ENCODE measurements around the gene NDUFA11.

The NDUFA11 gene

DNA sequence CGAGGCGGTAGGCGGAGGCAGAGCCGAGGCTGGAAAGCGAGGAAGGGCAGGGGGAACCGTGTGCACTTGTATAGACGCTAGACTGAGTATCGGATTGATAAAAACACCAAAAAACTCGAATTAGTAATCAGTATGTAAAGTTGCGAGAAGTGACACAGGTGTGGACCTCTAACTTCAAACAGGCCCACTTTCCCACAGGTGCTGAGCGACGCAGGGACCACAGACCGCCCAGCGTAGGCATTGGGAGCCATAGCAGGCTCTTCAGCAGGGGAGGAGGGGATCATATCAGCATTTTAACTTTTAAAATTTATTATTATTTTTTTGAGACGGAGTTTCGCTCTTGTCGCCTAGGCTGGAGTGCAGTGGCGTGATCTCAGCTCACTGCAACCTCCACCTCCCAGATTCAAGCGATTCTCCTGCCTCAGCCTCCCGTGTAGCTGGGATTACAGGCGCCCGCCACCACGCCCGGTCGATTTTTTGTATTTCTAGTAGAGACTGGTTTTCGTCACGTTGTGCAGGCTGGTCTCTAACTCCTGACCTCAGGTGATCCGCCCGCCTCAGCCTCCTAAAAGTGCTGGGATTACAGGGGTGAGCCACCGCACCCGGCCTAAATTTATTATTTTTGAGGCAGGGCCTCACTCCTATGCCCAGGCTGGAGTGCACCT lies 1.7 kb upstream of the NDUFA11 start:
- DNase-seq: no peak

DNA sequence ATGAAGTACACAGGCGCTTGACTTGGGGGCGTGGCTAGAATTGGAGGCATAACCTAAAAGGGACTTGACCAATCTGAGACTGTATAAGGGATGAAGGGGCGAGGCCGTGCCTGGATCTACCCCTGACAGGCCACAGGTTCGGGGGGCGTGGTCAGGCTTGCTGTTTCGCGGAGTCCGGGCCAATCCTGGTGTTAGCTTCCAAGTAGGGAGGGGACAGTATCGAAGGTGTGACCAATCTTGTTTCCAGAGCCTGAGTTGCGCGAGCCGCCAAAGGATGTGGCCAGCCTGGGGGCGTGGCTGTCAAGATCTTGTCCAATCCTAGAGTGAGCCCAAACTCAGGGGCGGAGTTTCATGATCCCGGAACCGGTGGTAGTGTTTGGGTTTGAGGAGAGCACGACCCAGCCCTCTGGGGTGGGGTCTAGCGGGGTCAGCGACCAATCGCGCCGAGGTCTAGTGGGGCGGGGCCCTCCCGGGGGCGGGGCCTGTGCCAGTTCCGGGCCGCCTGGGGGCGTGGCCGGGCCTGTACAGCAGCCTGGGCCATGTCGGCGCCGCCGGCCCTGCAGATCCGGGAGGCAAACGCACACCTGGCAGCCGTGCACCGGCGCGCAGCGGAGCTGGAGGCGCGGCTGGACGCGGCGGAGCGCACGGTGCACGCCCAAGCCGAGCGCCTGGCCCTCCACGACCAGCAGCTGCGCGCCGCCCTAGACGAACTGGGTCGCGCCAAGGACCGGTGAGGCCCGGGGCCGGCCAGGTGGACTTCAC lies 943 bp upstream of the NDUFA11 start, which contains the start of gene VMAC:
Gene VMAC, plus strand, starts transcription at position 521 of the 762 bp plus-strand sequence. Its CDS starts 19 bp downstream, at position 540.
- DNase-seq: peak; percentile 96 to 98

DNA sequence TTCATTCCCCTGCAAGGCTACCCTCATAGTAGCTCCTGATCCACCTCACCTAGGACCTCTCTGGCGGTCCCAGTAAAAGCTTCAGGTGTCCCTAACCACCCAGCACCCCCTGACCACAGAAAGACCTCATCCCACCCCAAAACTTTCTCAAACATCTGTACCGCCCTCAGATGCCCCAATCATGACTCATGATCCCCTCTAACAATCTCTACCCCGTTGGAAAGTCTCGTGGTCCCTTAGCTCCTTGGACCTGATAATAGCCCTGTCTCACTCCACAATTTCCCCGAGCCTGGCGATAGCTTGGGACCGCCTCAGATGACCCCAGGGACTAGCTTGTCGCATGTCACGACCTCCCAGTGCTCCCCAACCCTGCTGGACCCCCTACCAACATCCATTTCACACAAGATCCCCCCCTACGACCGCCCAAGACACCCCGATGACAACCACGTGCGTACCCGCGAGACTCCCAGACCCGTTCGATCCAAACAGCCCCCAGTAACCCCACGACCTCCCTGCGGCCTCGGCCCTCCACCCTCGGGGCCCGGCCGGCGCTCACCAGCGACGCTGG lies 450 bp downstream of the NDUFA11 start:
- DNase-seq: no peak

DNA sequence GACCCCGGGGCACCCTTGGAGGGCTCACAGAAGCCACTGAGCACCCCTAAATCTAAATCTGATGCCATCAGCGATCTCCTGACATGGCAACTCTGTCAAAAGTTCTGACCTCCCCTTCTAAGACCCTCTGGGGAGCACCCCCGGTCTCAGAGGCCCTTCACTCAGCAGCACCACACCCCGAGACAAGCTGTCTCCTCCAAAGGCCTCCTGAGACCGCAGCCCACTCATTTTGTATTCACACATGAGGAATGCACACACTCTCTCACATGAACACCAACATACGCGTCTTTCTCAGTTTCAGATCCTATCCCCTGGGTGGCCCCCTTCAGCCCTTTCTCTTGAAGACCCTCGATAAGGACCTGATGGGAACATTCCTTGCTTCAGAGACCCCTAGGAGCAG lies 2.6 kb downstream of the NDUFA11 start:
- no peak for DNase-seq

- no peak for DNase-seq
These were observed 3.7 kb downstream of the NDUFA11 start for GRCh38 chr19:5899728-5900526.

DNA sequence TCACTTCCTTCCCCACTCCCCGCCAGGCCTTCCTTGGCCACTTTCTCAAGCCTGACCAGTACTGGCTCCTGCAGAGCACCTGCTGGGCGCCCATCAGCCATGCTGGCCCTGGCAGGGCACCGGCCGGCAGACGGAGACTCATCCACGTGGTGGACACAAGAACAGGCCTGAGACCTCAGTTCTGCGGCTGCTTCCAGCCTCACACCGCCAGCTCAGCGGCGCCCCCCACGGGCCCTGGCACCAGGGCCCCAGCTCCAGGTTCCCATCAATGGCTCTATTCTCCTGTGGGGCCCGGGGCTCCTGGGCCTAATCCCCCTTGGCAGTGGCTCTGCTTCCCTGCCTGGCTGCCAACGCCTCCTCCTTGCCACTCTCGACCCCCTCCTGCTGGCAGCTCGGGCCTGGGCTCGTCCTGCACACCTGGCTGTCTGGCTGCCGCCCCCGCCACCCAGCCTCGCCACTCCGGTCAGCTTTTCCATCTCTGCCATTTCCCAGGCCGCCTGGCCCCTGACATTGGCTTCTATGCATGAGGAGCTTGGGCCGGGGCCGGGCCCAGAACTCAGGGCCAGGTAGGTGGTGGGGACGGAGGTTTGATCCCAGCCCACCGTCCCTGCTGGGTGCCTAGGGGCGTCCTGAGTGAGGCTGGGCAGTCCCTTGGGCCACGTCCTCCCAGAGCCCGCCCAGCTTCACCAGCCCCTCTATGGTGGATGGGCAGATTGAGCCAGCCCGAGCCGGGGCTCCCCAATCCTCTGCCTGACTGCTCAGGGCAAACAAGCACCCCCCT lies 6.2 kb downstream of the NDUFA11 start:
- DNase-seq: no peak

- DNase-seq: no peak
These were observed 7.1 kb downstream of the NDUFA11 start for GRCh38 chr19:5896365-5897076.

DNA sequence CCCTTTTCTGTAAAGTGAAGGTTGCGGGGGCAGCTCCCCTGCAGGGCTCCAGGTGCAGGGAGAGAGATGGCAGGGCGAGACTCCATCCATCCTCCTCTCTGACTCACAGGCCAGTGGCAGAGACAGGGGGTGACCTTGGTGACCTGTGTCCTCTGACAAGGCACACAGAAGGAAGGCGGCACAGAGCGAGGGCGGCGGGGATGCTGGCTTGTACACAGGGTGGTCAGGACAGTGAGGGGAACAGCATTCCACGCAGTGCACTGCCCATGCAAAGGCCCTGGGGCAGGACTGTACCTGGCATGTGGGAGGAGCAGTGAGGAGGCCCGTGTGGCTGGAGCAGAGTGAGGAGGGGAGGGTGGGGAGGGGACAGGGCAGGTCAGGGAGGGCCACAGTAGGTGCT lies 7.7 kb downstream of the NDUFA11 start:
- no peak for DNase-seq

DNA sequence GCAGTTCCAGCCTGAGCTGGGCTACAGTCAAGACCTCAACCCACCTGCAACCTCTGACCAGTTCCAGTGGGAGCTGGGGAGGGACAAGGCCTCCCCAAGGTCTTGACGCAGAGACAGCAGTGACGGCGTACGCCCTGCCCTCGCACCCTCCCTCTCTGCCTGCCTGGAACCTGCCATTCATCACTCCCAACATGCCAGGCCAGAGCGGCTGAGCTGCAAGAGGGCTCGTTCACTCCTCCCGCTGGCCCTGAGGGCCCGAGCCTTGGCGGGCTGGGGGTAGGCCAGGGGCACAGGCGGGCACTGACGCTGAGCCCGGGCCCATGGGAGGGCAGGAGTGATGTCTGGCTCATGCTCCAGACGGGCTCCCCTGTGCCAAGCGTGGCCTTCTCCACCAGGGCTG lies 8.2 kb downstream of the NDUFA11 start:
- no peak for DNase-seq

DNA sequence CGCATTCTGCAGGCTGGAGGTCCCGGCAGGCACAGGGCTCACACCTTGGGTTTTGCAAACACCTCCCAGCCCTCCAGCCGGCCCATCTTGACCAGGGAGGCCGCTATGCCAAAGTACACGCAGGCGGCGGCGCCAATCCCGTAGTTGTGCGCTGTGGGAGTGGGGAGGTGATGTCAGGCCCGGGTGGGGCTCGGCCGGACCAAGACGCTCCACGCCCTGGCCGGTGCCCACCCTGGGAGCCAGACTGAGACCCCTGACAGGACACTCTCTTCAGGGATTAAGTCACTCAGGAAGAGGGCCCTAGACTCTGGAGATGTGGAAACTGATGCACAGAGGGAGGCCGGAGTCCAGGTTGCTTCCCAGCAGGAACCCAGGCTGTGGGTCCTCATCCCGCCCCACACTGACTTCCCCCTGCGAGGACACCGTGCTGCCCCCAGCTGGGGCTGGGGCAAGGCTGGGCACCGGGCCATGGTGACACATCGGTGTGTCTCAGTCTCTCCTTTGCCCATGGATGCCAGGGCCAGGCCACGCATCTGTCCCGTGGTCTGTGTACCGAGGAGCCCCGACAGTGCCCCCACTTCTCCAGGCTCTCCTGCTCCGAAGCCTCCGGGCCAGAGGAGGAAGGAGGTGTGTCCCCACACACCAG lies 8.8 kb downstream of the NDUFA11 start:
- no peak for DNase-seq

DNA sequence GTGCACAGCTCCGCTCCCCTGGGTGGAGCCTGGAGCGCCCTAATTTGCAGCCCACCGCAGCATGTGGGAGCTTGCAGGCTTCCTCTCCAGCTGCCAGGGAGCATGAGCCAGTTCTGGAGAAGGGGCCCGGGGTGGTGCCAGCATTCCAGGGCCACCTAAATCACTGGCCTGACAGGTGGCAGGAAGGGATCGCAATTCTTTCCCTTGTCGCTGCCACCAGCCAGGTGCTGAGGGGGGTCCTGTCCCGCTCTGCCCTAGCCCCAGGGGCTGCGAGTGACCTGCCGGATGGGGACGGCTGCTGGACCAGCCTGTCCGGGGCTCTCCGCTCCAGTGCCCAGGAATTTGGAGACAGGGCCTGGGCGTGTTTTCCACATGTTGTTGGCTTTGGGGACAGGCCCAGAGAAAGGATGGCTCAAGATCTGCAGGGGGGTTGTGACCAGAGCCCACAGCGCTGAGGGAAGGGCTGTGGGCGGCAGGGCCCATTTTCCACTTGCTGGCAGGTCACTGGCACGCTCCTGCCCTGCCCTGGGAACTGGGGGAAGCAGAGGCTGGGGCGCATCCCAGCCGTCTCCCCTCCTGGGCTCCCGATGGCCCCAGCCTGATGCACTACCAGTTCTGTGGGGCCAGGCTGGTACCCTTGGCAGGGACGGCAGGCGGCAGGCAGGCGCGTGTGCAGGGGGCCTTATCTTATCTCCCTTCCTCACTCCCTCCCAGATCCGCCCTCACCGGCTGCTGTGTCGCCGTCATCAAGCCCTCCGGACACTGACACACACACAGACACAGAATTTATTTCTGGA lies 9.5 kb downstream of the NDUFA11 start:
- DNase-seq: no peak

GRCh38 chr19:5893296-5893903 lies 10.2 kb downstream of the NDUFA11 start:
- DNase-seq: no peak

DNA sequence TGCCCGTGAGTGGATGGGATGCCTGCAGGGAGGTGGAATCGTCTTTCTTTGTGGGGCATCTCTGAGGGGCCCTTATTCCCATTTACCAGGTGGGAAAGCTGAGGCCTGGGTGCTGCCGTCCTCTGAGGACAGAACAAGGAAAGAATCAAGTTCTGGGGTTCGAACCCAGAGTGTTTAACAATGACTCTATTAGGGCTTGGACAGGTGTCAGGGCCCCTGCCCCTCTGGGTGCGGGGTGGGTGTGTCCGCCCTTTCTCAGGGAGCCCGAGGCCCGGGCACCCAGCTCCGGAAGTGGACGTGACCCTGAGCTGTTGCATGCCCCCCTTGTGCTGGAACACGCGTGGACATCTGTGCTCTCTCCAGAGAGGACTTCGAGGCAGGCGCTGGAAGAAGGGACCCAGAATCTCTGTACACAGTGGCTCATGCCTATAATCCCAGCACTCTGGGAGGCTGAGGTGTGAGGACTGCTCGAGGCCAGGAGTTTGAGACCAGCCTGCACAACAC lies 10.8 kb downstream of the NDUFA11 start:
- no peak for DNase-seq

- DNase-seq: no peak
These were observed 11.4 kb downstream of the NDUFA11 start for GRCh38 chr19:5891938-5892771.

- no peak for DNase-seq
These were observed 12.0 kb downstream of the NDUFA11 start for GRCh38 chr19:5891572-5891937.

GRCh38 chr19:5890099-5890498 lies 13.5 kb downstream of the NDUFA11 start:
- no peak for DNase-seq

- no peak for DNase-seq
These were observed 14.2 kb downstream of the NDUFA11 start for GRCh38 chr19:5889288-5889971.
